ENCODE data around the gene AGBL2. TPM values are rescaled to one million over a fixed set of nuclear protein-coding genes. Genes with fewer than 3 reads are reported as not detected.
"Not testable (repeated sequence)": the region's sequence is repeated elsewhere in the genome, so short reads cannot be mapped to it uniquely, and the experiment has no call there.

Gene AGBL2
- total RNA-seq, 1 donor from 2014 or later = 1.4 TPM

DNA sequence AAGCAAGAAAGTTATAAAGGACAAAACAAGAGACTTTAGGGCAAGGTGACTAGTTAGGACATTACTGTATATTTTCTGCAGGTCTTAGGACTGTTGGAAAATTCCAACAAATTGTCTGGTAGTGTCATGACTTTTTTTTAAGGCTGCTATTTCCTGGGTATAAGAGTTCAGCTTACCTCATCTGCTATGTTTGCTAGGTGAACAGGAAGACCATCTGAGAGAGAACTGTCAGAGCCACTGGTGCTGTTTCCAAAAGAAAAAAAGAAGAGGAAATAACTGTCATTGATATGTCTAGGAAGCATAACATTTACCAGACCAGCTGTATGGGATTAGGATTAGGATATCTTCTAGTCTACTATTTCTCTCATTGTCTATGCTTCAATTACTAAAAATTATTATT, 46.5 kb downstream of the AGBL2 start:
- Histone ChIP-seq H3K27me3 (ENCODE audit: insufficient read depth, low read length) (no peaks in the 10 kb centered on the region), H3K4me1 (ENCODE audit: insufficient read depth, low read length) (no peaks in the 10 kb centered on the region), H3K79me2 (ENCODE audit: insufficient read depth, low read length) (no peaks in the 10 kb centered on the region), H3K9ac (ENCODE audit: low read length) (no peak overlapping the region), H3K9me3 (ENCODE audit: insufficient read depth, low read depth, low read length) (no peaks in the 10 kb centered on the region), H4K20me1 (ENCODE audit: insufficient read depth, low read length) (no peaks in the 10 kb centered on the region), H3K4me3 (ENCODE audit: insufficient read depth, low read depth, low read length) (no peak overlapping the region), H3K27ac (ENCODE audit: low read depth, low read length) (no peak overlapping the region), H3K4me2 (ENCODE audit: low read length) (no peak overlapping the region), H2AFZ (ENCODE audit: low read depth, low read length) (no peak overlapping the region), H3K36me3 (ENCODE audit: insufficient read depth, low read length) (no peaks in the 10 kb centered on the region)
- Mint-ChIP-seq H3K27ac (ENCODE audit: unreplicated experiment) (no peak overlapping the region), H3K4me1 (ENCODE audit: low read depth, unreplicated experiment) (peaks cover 2% of the 10 kb centered on the region), H3K4me3 (ENCODE audit: unreplicated experiment) (no peak overlapping the region), H3K9me3 (ENCODE audit: unreplicated experiment) (no peaks in the 10 kb centered on the region), H3K36me3 (ENCODE audit: low read depth, unreplicated experiment) (no peaks in the 10 kb centered on the region), H3K27me3 (ENCODE audit: low read depth, unreplicated experiment) (no peaks in the 10 kb centered on the region)
- FAIRE-seq (no peak), DNase-seq (ENCODE audit: low read depth) (no peak)
- no peak for TF ChIP-seq EZH2 (IDR thresholded peaks at IDR 0.05; ENCODE audit: insufficient read depth, low read length)
- TF ChIP-seq, protein P1, sequence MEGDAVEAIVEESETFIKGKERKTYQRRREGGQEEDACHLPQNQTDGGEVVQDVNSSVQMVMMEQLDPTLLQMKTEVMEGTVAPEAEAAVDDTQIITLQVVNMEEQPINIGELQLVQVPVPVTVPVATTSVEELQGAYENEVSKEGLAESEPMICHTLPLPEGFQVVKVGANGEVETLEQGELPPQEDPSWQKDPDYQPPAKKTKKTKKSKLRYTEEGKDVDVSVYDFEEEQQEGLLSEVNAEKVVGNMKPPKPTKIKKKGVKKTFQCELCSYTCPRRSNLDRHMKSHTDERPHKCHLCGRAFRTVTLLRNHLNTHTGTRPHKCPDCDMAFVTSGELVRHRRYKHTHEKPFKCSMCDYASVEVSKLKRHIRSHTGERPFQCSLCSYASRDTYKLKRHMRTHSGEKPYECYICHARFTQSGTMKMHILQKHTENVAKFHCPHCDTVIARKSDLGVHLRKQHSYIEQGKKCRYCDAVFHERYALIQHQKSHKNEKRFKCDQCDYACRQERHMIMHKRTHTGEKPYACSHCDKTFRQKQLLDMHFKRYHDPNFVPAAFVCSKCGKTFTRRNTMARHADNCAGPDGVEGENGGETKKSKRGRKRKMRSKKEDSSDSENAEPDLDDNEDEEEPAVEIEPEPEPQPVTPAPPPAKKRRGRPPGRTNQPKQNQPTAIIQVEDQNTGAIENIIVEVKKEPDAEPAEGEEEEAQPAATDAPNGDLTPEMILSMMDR (IDR thresholded peaks at IDR 0.05; ENCODE audit: insufficient read depth, low read depth, low read length) = no peak

DNA sequence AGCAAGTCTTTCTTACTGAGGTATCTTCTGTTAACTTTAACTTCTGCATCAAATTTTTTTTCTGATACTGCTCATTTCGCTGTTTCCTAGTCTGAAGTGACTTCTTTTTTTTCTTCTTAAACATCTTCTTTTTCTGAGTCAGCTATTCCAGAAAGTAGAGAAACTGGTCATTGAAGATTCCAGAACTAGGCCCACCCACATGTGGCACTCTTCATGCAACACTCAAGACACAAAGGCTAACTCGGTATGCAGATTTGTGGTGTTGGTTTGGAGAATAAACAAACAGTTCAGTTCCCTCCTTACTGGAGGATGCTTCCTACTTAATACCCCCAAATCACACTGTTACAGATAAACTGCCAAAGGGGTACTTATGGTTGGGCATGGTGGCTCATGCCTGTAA, 47.6 kb downstream of the AGBL2 start:
- TF ChIP-seq, protein P1 (IDR thresholded peaks at IDR 0.05; ENCODE audit: insufficient read depth, low read depth, low read length) = no peak
- TF ChIP-seq EZH2 (IDR thresholded peaks at IDR 0.05; ENCODE audit: insufficient read depth, low read length) = no peak
- no peaks in the 10 kb centered on the region for H3K9me3 ChIP-seq (ENCODE audit: insufficient read depth, low read depth, low read length)
- H3K4me3 ChIP-seq (ENCODE audit: insufficient read depth, low read depth, low read length) = no peak overlapping the region
- no peaks in the 10 kb centered on the region for H3K4me1 ChIP-seq (ENCODE audit: insufficient read depth, low read length)
- no peak overlapping the region for H3K27ac ChIP-seq (ENCODE audit: low read depth, low read length)
- H3K36me3 Mint-ChIP-seq (ENCODE audit: low read depth, unreplicated experiment) = no peaks in the 10 kb centered on the region
- H3K4me1 Mint-ChIP-seq (ENCODE audit: low read depth, unreplicated experiment) = peaks cover 5% of the 10 kb centered on the region
- no peak overlapping the region for H3K27ac Mint-ChIP-seq (ENCODE audit: unreplicated experiment)
- H2AFZ ChIP-seq (ENCODE audit: low read depth, low read length) = no peak overlapping the region
- FAIRE-seq (no peak), DNase-seq (ENCODE audit: low read depth) (no peak)
- H3K27me3 Mint-ChIP-seq (ENCODE audit: low read depth, unreplicated experiment) = no peaks in the 10 kb centered on the region
- no peak overlapping the region for H3K4me3 Mint-ChIP-seq (ENCODE audit: unreplicated experiment)
- no peak overlapping the region for H3K4me2 ChIP-seq (ENCODE audit: low read length)
- no peaks in the 10 kb centered on the region for H3K27me3 ChIP-seq (ENCODE audit: insufficient read depth, low read length)
- no peaks in the 10 kb centered on the region for H3K79me2 ChIP-seq (ENCODE audit: insufficient read depth, low read length)
- H3K9me3 Mint-ChIP-seq (ENCODE audit: unreplicated experiment) = no peaks in the 10 kb centered on the region
- no peak overlapping the region for H3K9ac ChIP-seq (ENCODE audit: low read length)
- no peaks in the 10 kb centered on the region for H3K36me3 ChIP-seq (ENCODE audit: insufficient read depth, low read length)
- H4K20me1 ChIP-seq (ENCODE audit: insufficient read depth, low read length) = no peaks in the 10 kb centered on the region

DNA sequence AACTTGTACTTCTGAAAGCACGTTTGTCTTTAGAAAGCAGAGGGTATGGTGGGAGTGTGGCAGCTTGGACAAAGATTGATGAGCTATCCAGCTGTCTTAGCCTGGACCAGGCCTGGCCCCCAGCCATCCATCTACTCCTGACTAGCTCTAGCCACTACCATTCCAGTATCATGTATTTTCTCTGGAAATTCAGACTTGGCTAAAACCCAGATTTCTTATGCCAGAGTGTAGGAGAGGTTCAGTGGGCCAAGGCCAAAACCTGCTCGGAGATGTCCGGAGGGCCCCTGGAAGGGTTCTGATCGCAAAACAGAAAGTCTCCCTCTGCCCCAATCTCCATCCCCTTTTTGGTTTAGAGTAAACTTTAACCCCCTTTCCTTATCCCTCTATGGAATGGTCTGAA, 48.0 kb downstream of the AGBL2 start:
- Histone ChIP-seq H3K4me3 (ENCODE audit: insufficient read depth, low read depth, low read length) (no peak overlapping the region), H3K27ac (ENCODE audit: low read depth, low read length) (no peak overlapping the region), H4K20me1 (ENCODE audit: insufficient read depth, low read length) (no peaks in the 10 kb centered on the region), H2AFZ (ENCODE audit: low read depth, low read length) (no peak overlapping the region), H3K4me1 (ENCODE audit: insufficient read depth, low read length) (no peaks in the 10 kb centered on the region), H3K36me3 (ENCODE audit: insufficient read depth, low read length) (no peaks in the 10 kb centered on the region), H3K4me2 (ENCODE audit: low read length) (no peak overlapping the region), H3K9ac (ENCODE audit: low read length) (no peak overlapping the region), H3K9me3 (ENCODE audit: insufficient read depth, low read depth, low read length) (no peaks in the 10 kb centered on the region), H3K79me2 (ENCODE audit: insufficient read depth, low read length) (no peaks in the 10 kb centered on the region), H3K27me3 (ENCODE audit: insufficient read depth, low read length) (no peaks in the 10 kb centered on the region)
- no peak overlapping the region for H3K27ac Mint-ChIP-seq (ENCODE audit: unreplicated experiment)
- H3K36me3 Mint-ChIP-seq (ENCODE audit: low read depth, unreplicated experiment) = no peaks in the 10 kb centered on the region
- H3K4me1 Mint-ChIP-seq (ENCODE audit: low read depth, unreplicated experiment) = peaks cover 3% of the 10 kb centered on the region
- H3K27me3 Mint-ChIP-seq (ENCODE audit: low read depth, unreplicated experiment) = no peaks in the 10 kb centered on the region
- no peaks in the 10 kb centered on the region for H3K9me3 Mint-ChIP-seq (ENCODE audit: unreplicated experiment)
- no peak for DNase-seq (ENCODE audit: low read depth)
- no peak overlapping the region for H3K4me3 Mint-ChIP-seq (ENCODE audit: unreplicated experiment)
- no peak for TF ChIP-seq EZH2 (IDR thresholded peaks at IDR 0.05; ENCODE audit: insufficient read depth, low read length)
- TF ChIP-seq, protein P1 (IDR thresholded peaks at IDR 0.05; ENCODE audit: insufficient read depth, low read depth, low read length) = no peak
- no peak for FAIRE-seq

DNA sequence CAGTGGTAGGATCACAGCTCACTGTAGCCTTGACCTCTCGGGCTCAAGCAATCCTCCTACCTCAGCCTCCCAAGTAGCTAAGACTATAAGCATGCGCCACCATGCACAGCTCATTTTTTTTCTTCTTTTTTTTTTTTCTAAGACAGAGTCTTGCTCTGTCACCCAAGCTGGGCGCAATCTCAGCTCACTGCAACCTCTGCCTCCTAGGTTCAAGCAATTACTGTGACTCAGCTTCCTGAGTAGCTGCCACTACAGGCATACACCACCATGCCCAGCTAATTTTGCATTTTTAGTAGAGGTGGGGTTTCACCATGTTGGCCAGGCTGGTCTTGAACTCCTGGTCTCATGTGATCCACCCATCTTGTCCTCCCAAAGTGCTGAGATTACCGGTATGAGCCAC, 50.2 kb downstream of the AGBL2 start:
- DNase-seq (ENCODE audit: low read depth); H3K27me3 ChIP-seq (ENCODE audit: insufficient read depth, low read length); H3K27ac Mint-ChIP-seq (ENCODE audit: unreplicated experiment); H3K27me3 Mint-ChIP-seq (ENCODE audit: low read depth, unreplicated experiment); H3K4me3 Mint-ChIP-seq (ENCODE audit: unreplicated experiment); H3K27ac ChIP-seq (ENCODE audit: low read depth, low read length); H3K79me2 ChIP-seq (ENCODE audit: insufficient read depth, low read length); H2AFZ ChIP-seq (ENCODE audit: low read depth, low read length); H3K9me3 ChIP-seq (ENCODE audit: insufficient read depth, low read depth, low read length); H4K20me1 ChIP-seq (ENCODE audit: insufficient read depth, low read length); FAIRE-seq; H3K4me1 Mint-ChIP-seq (ENCODE audit: low read depth, unreplicated experiment); H3K4me3 ChIP-seq (ENCODE audit: insufficient read depth, low read depth, low read length); H3K9me3 Mint-ChIP-seq (ENCODE audit: unreplicated experiment); H3K9ac ChIP-seq (ENCODE audit: low read length); H3K36me3 Mint-ChIP-seq (ENCODE audit: low read depth, unreplicated experiment); H3K4me2 ChIP-seq (ENCODE audit: low read length); H3K4me1 ChIP-seq (ENCODE audit: insufficient read depth, low read length); H3K36me3 ChIP-seq (ENCODE audit: insufficient read depth, low read length): not testable (repeated sequence)

All from astrocyte (in vitro differentiated cells and primary cell).